Adrenal gland (tissue), 12 donors: Measurements from ENCODE around the gene UBE2QL1. TPM values are rescaled to one million over a fixed set of nuclear protein-coding genes. Genes with fewer than 3 reads are reported as not detected.

Experiments used
- DNase-seq, 7 donors: peaks; one replicate each; pipeline ENCODE4 v3.0.0-alpha.2; 2019 to 2020
- H3K27ac ChIP-seq, 5 donors: fragments of 200-600 bp; sonication (generic) in 4 of 5; 1 replicate in 3 of 5; 2 replicates in 2 of 5; pipeline versions ENCODE4 v1.5.1 to v1.8.0; 2016 to 2020; ENCODE audit warnings: mild to moderate bottlenecking in 1 of 5
- H3K27me3 ChIP-seq: fragments of 200-600 bp; 2 replicates; pipeline ENCODE4 v1.8.0; 2021
- H3K36me3 ChIP-seq, 2 donors: fragments of 200-600 bp; replicated peaks in 1 of 2; 1 replicate in 1 of 2; 2 replicates in 1 of 2; pipeline versions ENCODE4 v1.5.1 to v1.8.0; 2018 to 2022
- H3K4me1 ChIP-seq, 2 donors: fragments of 200-600 bp; replicated peaks in 1 of 2; 1 replicate in 1 of 2; 2 replicates in 1 of 2; pipeline versions ENCODE4 v1.5.1 to v1.8.0; 2018 to 2021
- H3K4me3 ChIP-seq, 4 donors: fragments of 200-600 bp; sonication (generic) in 3 of 4; one replicate each; pipeline ENCODE4 v1.5.1; 2016 to 2018
- H3K9me3 ChIP-seq, 3 donors: fragments of 200-600 bp; sonication (generic) in 1 of 3; replicated peaks in 1 of 3; 1 replicate in 2 of 3; 2 replicates in 1 of 3; pipeline versions ENCODE4 v1.5.1 to v1.8.0; 2016 to 2021
- POLR2A ChIP-seq, 2 donors: fragments of 450-650 bp; IDR thresholded peaks; one replicate each; pipeline ENCODE4 v1.6.1; 2017; ENCODE audit warnings: antibody characterized with exemption in 2 of 2, mild to moderate bottlenecking in 2 of 2, moderate library complexity in 1 of 2
- WGBS, 4 donors: extraction: QIAGEN DNeasy Blood & Tissue Kit in 2 of 4; methylation state at CpG; one replicate each; pipeline versions ENCODE4 v1.1.5 to v1.1.7; 2013 to 2017; 5-methylcytosine and 5-hydroxymethylcytosine counted together
- intact Hi-C, 2 donors: fragments of 100-400 bp; cut with DNase I; formaldehyde crosslinking; loops; one replicate each; pipeline versions ENCODE4 v1.14.1 to v1.15.0; 2022 to 2023
- polyA plus RNA-seq, 3 donors: library from polyadenylated mRNA; stranded (reverse); fragments of 200-250 nt in 2 of 3; fragments of 350-450 nt in 1 of 3; fragmentation: Illumina TruSeq in 1 of 3; extraction: RNeasy Lipid Tissue Mini Kit (QIAGEN cat#74804) in 1 of 3; gene quantifications; one replicate each; pipeline ENCODE4 v1.2.3, GENCODE V29; 2013 to 2014
- total RNA-seq, 9 donors: library from RNA; depleted of rRNA in 4 of 9; stranded (reverse); fragments of >200 nt in 4 of 9; fragments of 120-200 nt in 1 of 9; fragmentation: NEBNext Ultra II Directional in 1 of 9; extraction: Animal tissue kit (Norgen Biotek cat#: 25700) in 1 of 9; gene quantifications; one replicate each; pipeline versions ENCODE4 v1.1.0 to v1.2.4, GENCODE V29; 2013 to 2023
- TF ChIP-seq, protein P1 (sequence below), 6 experiments: fragments of 450-650 bp in 4 of 6; fragments of 200-600 bp in 2 of 6; sonication (generic) in 1 of 6; IDR thresholded peaks; 1 replicate in 5 of 6; 2 replicates in 1 of 6; pipeline versions ENCODE4 v1.5.1 to v1.8.0; 2016 to 2021; ENCODE audit warnings: antibody characterized with exemption in 6 of 6, mild to moderate bottlenecking in 2 of 6, moderate library complexity in 1 of 6
- donor health status: healthy with polysubstance abuse.
- donor health status: Bipolar disorder and iron deficiency.
- donor health status: DM: yes; HTN: yes; CAD: no.
- donor health status: DM: no; HTN: no; CAD: no.
- donor health status: DM: no; HTN: no; CAD: no.
- donor health status: DM: yes; HTN: yes; CAD: no.

The UBE2QL1 gene
- total and polyA plus RNA-seq, 12 donors: 0.12 to 3.4 (median 1.1) TPM

- intact Hi-C loops: no loop called here
- no peak overlapping the region for H3K27ac ChIP-seq
- H3K9me3 ChIP-seq: no peaks in the 10 kb centered on the region
- H3K4me1 ChIP-seq: no peaks in the 10 kb centered on the region
- DNase-seq: peak in 1 of 7 donors; percentile 29
- H3K36me3 ChIP-seq: no peaks in the 10 kb centered on the region
- WGBS, 4 donors: 92 to 95% (median 94%) methylated on average over 9 of the region's 9 CpGs
- no peak overlapping the region for H3K4me3 ChIP-seq
- no peak for TF ChIP-seq POLR2A (IDR thresholded peaks at IDR 0.05)
- TF ChIP-seq, protein P1, sequence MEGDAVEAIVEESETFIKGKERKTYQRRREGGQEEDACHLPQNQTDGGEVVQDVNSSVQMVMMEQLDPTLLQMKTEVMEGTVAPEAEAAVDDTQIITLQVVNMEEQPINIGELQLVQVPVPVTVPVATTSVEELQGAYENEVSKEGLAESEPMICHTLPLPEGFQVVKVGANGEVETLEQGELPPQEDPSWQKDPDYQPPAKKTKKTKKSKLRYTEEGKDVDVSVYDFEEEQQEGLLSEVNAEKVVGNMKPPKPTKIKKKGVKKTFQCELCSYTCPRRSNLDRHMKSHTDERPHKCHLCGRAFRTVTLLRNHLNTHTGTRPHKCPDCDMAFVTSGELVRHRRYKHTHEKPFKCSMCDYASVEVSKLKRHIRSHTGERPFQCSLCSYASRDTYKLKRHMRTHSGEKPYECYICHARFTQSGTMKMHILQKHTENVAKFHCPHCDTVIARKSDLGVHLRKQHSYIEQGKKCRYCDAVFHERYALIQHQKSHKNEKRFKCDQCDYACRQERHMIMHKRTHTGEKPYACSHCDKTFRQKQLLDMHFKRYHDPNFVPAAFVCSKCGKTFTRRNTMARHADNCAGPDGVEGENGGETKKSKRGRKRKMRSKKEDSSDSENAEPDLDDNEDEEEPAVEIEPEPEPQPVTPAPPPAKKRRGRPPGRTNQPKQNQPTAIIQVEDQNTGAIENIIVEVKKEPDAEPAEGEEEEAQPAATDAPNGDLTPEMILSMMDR (IDR thresholded peaks at IDR 0.05): no peak
- no peaks in the 10 kb centered on the region for H3K27me3 ChIP-seq
Observed at GRCh38 chr5:6493681-6494454, 45.2 kb downstream of the UBE2QL1 start.

GRCh38 chr5:6494939-6495338 is 46.3 kb downstream of the UBE2QL1 start:
- 77 to 88% (median 83%) methylated on average over 5 of the region's 5 CpGs for WGBS, 4 donors
- intact Hi-C loops: no loop called here

DNA sequence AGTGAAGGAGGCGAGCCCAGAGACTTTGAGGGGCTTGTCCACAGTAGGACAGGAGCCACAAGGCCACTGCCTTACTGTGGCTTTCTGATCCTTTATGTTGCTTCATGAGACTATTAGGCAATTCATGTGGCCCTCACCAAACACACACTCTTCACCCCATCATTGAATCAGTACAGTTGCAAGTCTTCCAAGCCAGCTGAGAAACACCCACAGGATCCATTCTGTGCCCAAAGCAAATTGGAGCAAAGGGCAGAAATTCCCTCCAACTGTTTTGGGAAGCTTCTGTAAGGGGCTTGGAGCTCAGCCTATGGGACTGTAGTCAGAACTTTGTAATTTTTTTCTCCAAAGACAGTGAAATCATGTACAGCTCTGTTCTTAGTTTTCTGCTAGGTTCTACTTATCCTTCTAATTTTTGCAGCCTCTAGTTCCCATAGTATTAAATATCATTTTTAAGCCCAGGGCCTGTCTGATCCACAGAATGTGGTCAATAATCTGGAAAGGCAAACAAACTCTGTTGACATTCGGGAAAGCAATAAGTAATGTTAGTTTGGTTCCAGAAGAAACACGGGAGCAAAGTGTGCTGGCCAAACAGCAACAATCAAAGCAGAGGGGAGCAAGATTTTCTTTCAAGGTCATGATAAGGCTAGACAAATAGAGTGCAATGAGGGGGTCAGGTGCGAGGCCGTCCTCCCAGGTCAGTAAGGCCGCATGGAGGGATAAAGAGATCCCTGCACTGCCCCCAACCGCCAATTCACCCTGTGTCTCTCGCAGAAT is 47.0 kb downstream of the UBE2QL1 start:
- 70 to 85% (median 77%) methylated on average over 8 of the region's 8 CpGs for WGBS, 4 donors
- Histone ChIP-seq H3K4me1 (no peaks in the 10 kb centered on the region), H3K27me3 (no peaks in the 10 kb centered on the region), H3K4me3 (no peak overlapping the region), H3K9me3 (no peaks in the 10 kb centered on the region), H3K36me3 (no peaks in the 10 kb centered on the region), H3K27ac (no peak overlapping the region)
- DNase-seq: no peak
- intact Hi-C loops: no loop called here
- TF ChIP-seq, protein P1 (IDR thresholded peaks at IDR 0.05): no peak
- TF ChIP-seq POLR2A (IDR thresholded peaks at IDR 0.05): no peak

More at GRCh38 chr5:6494939-6495338, 46.3 kb downstream of the UBE2QL1 start:
- no peaks in the 10 kb centered on the region for H3K36me3 ChIP-seq
- no peak for TF ChIP-seq POLR2A (IDR thresholded peaks at IDR 0.05)
- TF ChIP-seq, protein P1 (IDR thresholded peaks at IDR 0.05): no peak
- DNase-seq: no peak
- H3K27me3 ChIP-seq: no peaks in the 10 kb centered on the region
- H3K27ac ChIP-seq: no peak overlapping the region
- no peaks in the 10 kb centered on the region for H3K9me3 ChIP-seq
- H3K4me3 ChIP-seq: no peak overlapping the region
- no peaks in the 10 kb centered on the region for H3K4me1 ChIP-seq

- H3K27me3 ChIP-seq: no peaks in the 10 kb centered on the region
- intact Hi-C loops: no loop called here
- 56 to 77% (median 71%) methylated on average over 5 of the region's 5 CpGs for WGBS, 4 donors
- no peak overlapping the region for H3K4me3 ChIP-seq
- H3K27ac ChIP-seq: no peak overlapping the region
- no peaks in the 10 kb centered on the region for H3K9me3 ChIP-seq
- no peaks in the 10 kb centered on the region for H3K36me3 ChIP-seq
- DNase-seq: no peak
- H3K4me1 ChIP-seq: no peaks in the 10 kb centered on the region
- TF ChIP-seq, protein P1 (IDR thresholded peaks at IDR 0.05): no peak
- TF ChIP-seq POLR2A (IDR thresholded peaks at IDR 0.05): no peak
Observed at GRCh38 chr5:6496207-6496584, 47.5 kb downstream of the UBE2QL1 start.
